Activated T-cell treated with anti-CD3 and anti-CD28 coated beads for 4 hours (primary cell): ENCODE results near the gene TCF7L1.
"Not testable (repeated sequence)": the region's sequence is repeated elsewhere in the genome, so short reads cannot be mapped to it uniquely, and the experiment has no call there.

ENCODE experiments used
- DNase-seq: peaks from one replicate; pipeline ENCODE4 v3.0.0-alpha.2; 2020

TCF7L1 gene, protein sequence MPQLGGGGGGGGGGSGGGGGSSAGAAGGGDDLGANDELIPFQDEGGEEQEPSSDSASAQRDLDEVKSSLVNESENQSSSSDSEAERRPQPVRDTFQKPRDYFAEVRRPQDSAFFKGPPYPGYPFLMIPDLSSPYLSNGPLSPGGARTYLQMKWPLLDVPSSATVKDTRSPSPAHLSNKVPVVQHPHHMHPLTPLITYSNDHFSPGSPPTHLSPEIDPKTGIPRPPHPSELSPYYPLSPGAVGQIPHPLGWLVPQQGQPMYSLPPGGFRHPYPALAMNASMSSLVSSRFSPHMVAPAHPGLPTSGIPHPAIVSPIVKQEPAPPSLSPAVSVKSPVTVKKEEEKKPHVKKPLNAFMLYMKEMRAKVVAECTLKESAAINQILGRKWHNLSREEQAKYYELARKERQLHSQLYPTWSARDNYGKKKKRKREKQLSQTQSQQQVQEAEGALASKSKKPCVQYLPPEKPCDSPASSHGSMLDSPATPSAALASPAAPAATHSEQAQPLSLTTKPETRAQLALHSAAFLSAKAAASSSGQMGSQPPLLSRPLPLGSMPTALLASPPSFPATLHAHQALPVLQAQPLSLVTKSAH

GRCh38 chr2:85132834-85133637 lies at the start of gene TCF7L1:
TSS of gene TCF7L1 (plus strand) at chr2:85133392. CDS start at chr2:85133685, 293 bp downstream.
- DNase-seq, result no peak

DNA sequence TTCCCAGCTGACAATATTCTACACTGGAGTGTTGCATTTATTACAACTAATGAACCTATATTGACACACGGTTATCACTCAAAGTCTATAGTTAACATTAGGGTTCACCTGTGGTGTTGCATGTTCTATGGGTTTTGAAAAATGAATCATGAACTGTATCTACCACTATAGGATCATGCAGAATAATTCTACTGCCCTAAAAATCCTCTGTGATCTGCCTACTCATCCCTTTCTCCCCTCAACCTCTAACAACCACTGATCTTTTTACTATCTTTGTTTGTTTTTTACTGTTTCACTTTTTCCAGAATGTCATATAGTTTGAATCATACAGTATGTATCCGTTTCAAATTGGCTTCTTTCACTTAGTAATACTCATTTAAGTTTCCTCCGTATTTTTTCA lies 47.6 kb upstream of the TCF7L1 start:
- no peak for DNase-seq

DNA sequence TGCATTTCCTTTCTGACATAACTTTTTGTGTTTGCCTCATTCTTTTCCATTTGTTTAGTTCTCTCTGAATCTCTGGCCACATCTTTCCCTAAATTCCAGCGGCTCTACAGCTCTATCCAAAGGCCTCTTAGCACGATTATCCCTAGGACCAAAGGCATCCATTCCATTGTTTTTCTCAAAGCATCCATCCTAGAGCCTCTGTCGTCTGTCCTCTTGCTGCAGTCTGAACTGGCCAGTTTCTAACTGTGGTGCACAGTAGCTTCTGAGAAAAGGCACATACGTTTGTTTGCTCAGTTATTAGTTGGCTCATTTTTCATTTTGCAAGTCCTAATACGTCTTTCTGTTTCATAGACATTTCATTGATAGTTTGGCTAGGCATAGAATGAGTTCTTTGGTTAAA lies 45.7 kb upstream of the TCF7L1 start:
- DNase-seq, result no peak

- DNase-seq, result no peak
Measured at GRCh38 chr2:85088921-85089320, 44.3 kb upstream of the TCF7L1 start.

DNA sequence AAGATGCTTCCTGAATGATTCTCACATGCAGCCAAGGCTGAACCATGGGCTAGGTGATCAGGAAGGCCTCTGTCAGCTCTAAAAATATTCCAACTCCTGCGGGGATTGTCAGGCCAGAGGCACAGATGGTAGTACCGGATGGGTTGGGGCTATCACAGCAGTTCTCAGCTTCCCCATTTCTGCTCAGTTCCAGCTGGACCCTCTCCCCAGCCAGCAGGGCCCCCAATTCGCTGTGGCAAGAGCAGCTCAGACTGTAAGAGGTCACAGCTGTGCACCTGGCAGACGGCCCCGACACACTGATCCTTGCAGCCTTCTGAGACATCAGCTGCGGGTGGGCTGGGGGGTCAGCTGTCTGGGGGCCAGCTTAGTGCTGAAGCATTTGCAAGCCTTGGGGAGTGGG lies 43.6 kb upstream of the TCF7L1 start:
- no peak for DNase-seq

- no peak for DNase-seq
Measured at GRCh38 chr2:85091838-85092237, 41.4 kb upstream of the TCF7L1 start.

DNA sequence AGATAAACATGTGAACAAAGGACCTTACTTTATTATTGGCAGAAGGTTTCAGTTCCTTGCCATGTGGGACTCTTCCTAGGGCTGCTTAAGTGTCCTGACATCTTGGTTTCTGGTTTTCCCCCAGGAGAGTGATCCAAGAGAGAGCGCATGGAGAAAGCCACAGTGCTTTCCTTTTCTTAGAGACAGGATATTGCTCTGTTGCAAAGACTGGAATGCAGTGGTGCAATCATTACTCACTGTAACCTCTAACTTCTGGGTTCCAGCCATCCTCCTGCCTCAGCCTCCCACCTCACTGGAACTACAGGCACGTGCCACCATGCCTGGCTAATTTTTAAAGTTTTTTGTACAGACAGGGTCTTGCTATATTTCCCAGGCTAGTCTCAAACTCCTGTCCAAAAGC lies 38.1 kb upstream of the TCF7L1 start:
- DNase-seq, result no peak

- DNase-seq, result no peak
Measured at GRCh38 chr2:85096616-85097015, 36.6 kb upstream of the TCF7L1 start.

GRCh38 chr2:85104228-85104627 lies 29.0 kb upstream of the TCF7L1 start:
- no peak for DNase-seq

DNA sequence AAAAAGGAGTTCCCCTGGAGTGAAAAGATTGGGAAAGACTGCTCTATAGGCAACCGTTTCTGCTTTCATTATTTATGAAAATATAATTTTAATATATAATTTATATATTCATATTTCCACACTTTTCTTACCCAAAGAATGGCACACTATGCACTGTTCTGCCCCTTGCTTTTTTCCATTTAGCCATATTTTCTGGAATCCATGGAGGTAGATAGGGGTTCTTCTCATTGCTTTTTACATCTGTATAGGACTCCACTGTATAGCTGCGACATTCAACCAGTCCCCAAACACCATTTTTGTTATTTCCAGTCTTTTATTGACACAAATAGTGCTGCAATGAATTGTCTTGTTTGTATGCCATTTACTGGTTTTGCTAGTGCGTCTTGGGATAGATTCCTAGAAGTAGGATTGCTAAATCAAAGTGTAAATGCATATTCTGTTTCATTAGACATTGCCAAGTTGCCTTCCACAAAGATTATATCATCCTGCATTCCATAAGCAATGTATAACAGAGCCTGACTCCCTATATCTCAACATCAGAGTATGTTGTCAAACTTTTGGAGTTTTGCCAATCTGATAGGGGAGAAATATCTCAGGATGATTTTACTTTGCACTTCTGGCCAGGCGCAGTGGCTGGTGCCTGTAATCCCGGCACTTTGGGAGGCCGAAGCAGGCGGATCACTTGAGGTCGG lies 26.6 kb upstream of the TCF7L1 start:
- no peak for DNase-seq

- DNase-seq, result no peak
Measured at GRCh38 chr2:85110991-85111560, 22.1 kb upstream of the TCF7L1 start.

- no peak for DNase-seq
Measured at GRCh38 chr2:85111819-85112281, 21.3 kb upstream of the TCF7L1 start.

DNA sequence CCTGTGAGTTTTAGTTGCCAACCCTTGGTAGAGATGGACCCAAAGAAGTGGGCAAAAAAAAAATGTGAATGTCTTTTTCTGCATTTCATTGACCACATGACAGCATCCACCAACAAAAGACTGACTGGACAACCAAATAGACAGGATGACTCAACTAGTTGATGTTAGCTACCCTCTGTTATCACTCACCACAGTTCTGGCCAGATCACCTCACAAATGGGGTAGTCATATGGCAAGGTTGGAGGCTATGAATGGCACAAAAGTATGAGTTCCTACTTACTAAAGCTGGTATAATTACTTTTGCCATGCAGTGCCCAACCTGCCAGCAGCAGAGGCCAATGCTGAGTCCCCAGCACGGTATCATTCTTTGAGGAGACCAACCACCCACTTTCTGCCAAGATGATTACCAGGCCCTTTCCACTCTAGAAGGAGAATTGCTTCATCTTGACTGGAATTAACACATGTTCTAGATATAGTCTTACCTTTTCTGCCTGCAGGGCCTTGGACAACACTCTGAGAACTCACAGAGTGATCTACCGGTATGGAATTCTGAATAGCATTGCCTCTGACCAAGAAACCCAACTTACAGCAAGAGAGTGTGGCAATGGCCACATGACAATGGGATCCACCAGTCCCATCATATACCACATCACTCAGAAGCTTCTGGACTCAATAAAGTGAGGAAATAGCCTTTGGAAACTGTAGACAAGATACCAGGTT lies 20.1 kb upstream of the TCF7L1 start:
- DNase-seq, result no peak

- DNase-seq, result no peak
Measured at GRCh38 chr2:85114586-85115330, 18.4 kb upstream of the TCF7L1 start.

GRCh38 chr2:85116207-85116606 lies 17.0 kb upstream of the TCF7L1 start:
- DNase-seq, result no peak

DNA sequence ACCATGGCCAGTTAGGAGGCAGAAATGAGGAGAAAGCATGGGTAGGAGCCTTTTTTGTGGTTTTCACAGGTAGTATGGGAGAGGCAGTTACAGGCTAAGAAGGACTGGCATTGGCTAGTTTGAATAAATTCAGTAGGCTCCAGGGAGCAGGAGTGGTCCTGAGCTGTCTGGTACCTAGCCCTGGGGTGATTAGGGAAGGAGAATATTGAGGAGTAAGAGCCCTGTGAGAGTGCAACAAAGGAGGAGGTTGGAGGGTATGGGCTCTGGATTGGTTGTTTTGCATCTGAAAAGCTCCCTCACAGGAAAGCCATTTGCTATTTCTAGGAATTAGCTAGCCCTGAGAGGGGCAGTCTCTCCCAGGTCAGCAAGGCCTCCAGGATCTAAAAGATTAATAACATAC lies 13.3 kb upstream of the TCF7L1 start:
- no peak for DNase-seq

DNA sequence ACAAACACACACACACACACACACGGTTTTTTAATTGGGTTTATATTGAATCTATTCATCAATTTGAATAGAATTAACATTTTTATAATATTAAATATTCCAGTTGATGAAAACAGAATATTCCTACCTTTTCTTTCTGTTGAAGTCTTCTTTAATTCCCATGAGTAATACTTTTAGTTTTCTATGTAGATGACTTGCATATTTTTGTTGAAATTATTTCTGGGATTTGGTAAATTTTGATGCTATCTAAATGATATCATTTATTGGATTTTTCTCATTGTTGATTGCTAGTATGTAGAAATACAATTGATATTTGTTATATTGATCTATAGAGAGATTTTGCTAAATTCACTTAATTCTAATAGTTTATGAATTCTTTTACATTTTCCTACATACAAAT lies 12.8 kb upstream of the TCF7L1 start:
- DNase-seq, result no peak

DNA sequence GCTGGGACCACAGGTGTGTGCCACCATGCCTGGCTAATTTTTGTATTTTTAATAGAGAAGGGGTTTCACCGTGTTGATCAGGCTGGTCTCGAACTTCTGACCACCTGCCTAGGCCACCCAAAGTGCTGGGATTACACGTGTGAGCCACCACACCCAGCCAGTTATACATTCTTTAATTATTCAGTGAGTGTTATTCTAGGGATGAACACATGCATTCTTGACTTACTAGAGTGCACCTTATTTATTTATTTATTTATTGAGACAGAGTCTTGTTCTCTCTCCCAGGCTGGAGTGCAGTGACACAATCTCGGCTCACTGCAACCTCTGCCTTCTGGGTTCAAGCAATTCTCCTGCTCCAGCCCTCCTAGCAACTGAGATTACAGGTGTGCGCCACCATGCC lies 6.7 kb upstream of the TCF7L1 start:
- DNase-seq, result not testable (repeated sequence)

- no peak for DNase-seq
Measured at GRCh38 chr2:85129861-85130260, 3.3 kb upstream of the TCF7L1 start.

DNA sequence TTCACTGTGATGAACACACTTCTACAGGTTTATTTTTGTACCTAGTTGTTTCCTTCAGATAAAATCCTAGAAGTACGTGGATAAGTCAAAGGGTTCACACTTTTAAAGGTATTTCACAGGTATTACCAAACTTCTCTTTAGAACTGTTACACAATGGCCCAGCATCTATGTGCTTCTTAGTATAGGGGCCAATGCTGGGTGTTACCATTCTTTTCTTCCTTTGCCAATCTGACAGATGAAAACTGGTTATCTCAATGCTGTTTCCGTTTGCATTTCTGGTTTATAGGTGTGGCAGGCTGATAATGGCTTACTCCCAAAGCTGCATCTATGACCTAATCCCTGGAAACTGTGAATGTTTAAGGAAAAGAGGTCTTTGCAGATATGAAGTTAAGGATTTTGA lies 2.8 kb upstream of the TCF7L1 start:
- DNase-seq, result no peak

- no peak for DNase-seq
Measured at GRCh38 chr2:85131116-85131515, 2.1 kb upstream of the TCF7L1 start.
